ENCODE measurements around the gene ZNF467.

GRCh38 chr7:149787428-149788299 is 14.3 kb upstream of the ZNF467 start:
- TF ChIP-seq CTCF (IDR thresholded peaks at IDR 0.05): no peak
- no peak for TF ChIP-seq POLR2A (IDR thresholded peaks at IDR 0.05)
